NCI-H1048 (cell line): ENCODE data around the gene TRAF3IP1.
"Not testable (repeated sequence)": the region's sequence is repeated elsewhere in the genome, so short reads cannot be mapped to it uniquely, and the experiment has no call there.

ENCODE experiments used
- DNase-seq: peaks from one replicate; lab custom pipeline; 2025; lab: John Stamatoyannopoulos, UW

TRAF3IP1 gene

DNA sequence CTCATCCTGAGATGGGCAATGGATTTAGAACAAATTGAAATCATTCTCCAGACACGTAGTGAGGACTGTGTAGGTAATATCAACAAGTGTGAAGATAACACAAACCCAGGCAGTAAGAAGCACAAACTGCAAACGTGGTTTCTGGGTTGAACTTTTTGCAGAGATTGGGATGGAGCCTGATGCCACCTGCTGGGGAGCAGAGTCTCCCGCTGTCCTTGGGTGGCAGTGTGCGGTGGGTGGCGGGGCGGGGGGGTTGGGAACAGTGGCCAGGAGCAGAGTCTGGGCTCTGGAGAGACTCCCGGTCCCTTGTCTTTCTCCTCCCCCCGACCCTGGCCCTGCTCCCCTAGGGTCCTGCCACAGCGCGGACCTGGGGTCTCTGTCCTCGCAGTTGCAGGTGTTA lies 19.5 kb downstream of the TRAF3IP1 start:
- no peak for DNase-seq

- DNase-seq: no peak
These were observed 21.2 kb downstream of the TRAF3IP1 start for GRCh38 chr2:238341536-238341935.

GRCh38 chr2:238344035-238344434 lies 23.7 kb downstream of the TRAF3IP1 start:
- no peak for DNase-seq

DNA sequence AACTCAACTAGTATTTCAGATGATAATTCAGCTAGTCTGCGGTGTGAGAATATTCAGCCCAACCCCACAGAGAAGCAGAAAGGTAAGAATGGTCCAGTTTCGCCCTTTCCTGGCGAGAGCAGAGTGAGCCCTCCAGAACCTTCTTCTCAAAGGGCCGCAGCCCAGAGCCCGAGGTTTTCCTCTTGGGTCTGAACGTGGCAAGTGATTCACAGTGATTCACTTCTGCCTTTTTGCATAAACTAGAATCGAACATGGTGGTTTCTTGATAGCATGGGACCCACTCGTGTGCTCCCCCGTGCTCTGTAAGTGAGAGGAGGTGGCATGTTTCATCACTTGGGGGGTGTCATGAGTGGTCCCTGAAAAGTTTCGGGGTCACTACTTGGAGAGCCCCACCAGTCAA lies 24.2 kb downstream of the TRAF3IP1 start:
- no peak for DNase-seq

DNA sequence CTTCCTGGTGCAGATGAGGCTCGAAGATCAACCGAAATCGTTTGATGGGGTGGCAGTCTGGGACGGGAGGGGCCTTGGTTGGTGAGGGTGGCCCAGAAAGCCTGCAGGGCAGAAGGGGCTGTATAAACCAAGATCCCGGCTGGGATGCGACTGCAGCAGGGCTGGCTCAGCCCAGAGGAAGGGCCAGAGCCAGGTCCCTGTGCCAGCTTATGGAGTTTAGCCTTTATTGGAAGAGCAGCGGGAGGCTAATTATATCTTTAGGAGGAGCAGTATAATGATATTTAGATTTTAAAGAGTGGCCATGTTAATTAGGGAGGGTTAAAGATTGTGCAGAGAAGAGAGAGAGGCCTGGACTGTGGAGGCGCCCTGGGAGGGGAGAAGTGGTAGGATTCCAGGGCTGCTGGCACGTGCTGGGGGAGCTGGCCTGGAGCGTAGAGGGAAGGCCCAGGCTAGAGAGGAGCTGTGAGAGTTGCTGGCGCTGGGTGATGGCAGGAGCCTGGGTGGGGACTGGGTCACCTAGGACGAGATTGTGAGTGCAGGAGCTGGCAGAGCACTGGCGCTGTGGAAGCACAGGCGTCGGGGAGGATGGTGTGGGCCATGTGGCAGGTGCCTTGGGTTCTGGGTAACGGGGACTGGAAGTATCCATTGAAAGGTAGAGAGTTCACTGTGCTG lies 25.1 kb downstream of the TRAF3IP1 start:
- no peak for DNase-seq

- DNase-seq: no peak
These were observed 26.2 kb downstream of the TRAF3IP1 start for GRCh38 chr2:238346544-238346943.

GRCh38 chr2:238350150-238350897 lies 30.0 kb downstream of the TRAF3IP1 start:
- DNase-seq: no peak

DNA sequence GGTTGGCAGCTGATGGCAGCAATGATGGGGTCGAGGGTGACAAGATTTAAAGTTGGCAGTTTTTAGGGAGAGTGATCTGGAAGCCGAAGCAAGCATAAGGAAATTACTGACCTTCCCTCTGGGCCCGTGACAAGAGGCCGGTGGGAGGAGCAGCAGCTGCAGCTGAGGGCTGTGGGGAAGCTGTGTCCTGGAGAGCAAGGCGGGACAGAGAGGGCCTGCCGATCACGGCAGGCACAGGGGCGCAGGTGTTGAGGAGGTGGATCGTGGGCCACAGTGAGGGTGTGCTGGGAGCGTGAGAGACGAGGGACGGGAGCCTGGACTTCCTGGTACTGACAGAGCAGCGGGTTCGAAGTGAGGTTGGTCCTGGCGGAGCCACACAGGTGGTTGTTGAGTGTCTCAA lies 31.0 kb downstream of the TRAF3IP1 start:
- no peak for DNase-seq

DNA sequence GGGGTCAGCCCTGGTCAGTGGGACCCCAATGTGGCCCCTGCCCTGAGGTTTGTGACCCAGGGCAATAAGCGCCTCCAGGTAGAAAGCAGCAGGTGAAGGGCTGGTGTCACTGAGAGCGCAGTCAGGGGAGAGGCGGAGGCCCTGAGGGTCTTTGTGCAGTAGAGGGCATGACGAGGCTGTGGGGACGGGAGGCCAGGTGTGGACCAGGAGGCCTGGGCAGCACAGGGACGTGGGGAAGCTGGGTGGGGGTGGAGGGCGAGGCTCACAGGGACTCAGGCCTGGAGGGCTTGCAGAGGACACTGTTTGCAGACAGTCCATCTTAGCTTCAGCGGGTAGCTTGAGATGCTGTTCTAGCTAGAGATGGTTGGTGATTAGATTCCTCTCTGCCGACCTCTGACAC lies 32.0 kb downstream of the TRAF3IP1 start:
- DNase-seq: no peak

GRCh38 chr2:238358769-238359168 lies 38.5 kb downstream of the TRAF3IP1 start:
- no peak for DNase-seq

GRCh38 chr2:238359403-238359802 lies 39.1 kb downstream of the TRAF3IP1 start:
- no peak for DNase-seq

- DNase-seq: no peak
These were observed 41.6 kb downstream of the TRAF3IP1 start for GRCh38 chr2:238361877-238362276.

GRCh38 chr2:238362626-238363025 lies 42.3 kb downstream of the TRAF3IP1 start:
- no peak for DNase-seq

GRCh38 chr2:238369591-238370040 lies 49.3 kb downstream of the TRAF3IP1 start:
- no peak for DNase-seq

DNA sequence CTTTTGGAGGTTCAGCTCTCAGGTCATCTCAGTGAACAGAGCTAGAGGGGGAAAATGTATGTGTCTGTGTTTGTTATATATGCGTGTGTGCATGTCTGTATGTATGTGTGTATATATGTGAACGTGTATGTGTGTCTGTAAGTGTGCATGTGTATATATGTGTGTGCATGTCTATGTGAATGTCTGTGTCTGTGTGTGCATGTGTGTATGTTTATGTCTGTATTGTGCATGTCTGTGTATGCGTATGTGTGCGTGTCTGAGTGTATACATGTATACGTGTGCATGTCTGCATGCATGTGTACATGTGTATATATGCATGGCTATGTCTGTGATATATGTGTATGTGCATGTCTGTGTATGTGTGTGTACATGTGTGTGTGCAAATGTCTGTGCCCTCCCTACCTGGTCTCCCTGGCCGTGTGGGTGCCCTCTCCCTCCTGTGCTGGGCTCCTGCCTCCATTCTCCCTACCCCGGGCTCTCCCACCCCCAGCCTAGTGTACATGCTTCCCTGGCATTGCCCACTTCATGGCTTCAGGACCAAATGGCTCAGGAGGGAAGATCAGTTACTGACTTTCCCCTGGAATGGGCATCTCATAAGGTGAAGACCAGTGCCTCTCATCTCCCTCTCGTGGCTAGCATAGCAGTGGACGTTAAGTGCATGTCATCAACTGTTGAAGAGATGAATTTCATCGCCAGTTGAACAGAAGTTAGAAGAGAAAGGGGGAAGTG lies 49.9 kb downstream of the TRAF3IP1 start:
- DNase-seq: no peak

- no peak for DNase-seq
These were observed 50.6 kb downstream of the TRAF3IP1 start for GRCh38 chr2:238370823-238371372.

DNA sequence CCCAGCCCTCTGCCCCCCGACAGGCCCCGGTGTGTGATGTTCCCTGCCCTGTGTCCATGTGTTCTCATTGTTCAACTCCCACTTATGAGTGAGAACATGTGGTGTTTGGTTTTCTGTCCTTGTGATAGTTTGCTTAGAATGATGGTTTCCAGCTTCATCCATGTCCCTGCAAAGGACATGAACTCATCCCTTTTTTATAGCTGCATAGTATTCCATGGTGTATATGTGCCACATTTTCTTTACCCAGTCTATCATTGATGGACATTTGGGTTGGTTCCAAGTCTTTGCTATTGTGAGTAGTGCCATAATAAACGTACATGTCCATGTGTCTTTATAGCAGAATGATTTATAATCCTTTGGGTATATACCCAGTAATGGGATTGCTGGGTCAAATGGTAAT lies 52.0 kb downstream of the TRAF3IP1 start:
- DNase-seq: not testable (repeated sequence)

GRCh38 chr2:238376884-238377391 lies 56.6 kb downstream of the TRAF3IP1 start:
- DNase-seq: no peak

- no peak for DNase-seq
These were observed 58.1 kb downstream of the TRAF3IP1 start for GRCh38 chr2:238378230-238379095.

DNA sequence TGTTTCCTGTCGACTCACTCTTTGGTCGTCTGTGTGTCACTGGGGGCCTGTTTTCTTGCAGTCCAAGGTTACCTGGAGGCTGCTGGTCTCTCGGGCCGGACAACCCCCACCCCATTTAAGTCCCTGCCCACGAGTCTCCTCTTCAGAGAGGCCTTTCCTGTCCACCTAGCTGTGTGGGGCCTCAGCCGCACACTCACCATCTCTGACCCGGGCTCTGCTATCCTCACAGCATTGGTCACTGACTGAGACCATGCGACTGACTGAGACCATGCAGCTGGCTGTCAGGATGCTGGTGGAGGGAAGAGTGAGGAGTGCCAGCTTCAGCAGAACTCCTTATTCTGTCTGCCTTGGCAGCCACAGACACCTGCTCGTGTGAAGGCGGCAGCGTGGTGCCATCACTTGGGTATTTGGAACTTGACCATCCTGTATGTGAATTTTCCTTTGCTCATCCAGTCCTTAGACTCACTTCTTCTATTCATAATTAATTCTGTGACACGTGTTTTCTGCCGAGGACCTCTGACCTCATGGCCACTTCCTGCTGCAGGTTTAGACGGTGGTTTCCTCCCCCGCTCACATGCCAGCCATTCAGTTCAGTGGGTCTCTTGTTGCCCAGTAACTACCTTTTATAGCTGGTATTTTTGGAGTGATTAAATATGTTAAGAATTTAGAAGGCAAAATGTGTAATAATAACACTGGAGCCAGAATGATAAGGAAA lies 58.9 kb downstream of the TRAF3IP1 start:
- no peak for DNase-seq

- no peak for DNase-seq
These were observed 60.0 kb downstream of the TRAF3IP1 start for GRCh38 chr2:238380336-238380735.
